ENCODE data around the gene ATE1. TPM values are rescaled to one million over a fixed set of nuclear protein-coding genes. Genes with fewer than 3 reads are reported as not detected.
"Not testable (repeated sequence)": the region's sequence is repeated elsewhere in the genome, so short reads cannot be mapped to it uniquely, and the experiment has no call there.

The ATE1 gene
- total RNA-seq, 1 experiment from 2014 or later, result 39.2 TPM

DNA sequence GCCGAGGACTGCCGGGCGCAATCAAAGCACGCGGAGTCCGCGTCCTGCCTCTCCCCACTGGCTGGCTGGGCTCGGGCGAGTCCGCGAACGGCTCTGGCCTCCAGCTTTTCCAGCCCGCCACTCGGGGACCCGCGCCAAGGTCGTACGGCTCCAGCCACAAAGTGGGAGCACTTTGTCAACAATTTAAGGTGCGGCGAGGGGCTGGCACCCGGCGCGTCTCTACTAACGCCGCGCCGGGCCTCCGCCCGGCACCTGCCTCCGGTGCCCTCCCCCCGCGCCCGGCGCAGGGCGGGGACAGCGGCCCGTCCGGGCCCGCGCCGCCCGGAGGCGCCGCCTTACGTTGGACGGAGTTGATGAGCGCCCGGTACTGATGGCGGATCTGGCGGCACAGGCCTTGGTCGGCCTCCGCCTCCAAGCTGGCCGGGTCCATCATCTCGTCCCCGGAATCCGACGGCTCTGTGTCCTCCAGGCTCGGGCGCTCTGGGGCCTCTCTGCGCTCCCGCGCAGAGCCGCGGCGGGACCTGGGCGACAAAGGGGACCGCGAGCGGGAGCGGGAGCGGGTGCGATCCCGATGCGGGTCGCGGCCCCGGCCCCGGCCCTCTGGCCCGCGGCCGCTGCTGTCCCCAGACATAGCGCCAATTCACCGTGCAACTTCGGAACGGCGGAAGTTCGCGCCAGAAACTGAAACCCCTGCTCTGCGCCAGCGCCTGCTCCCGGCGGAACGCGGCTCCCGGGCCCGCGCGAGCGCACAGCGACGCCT is 46.9 kb upstream of the ATE1 start, which contains the start of gene NSMCE4A (continued):
- TF ChIP-seq, protein P1, sequence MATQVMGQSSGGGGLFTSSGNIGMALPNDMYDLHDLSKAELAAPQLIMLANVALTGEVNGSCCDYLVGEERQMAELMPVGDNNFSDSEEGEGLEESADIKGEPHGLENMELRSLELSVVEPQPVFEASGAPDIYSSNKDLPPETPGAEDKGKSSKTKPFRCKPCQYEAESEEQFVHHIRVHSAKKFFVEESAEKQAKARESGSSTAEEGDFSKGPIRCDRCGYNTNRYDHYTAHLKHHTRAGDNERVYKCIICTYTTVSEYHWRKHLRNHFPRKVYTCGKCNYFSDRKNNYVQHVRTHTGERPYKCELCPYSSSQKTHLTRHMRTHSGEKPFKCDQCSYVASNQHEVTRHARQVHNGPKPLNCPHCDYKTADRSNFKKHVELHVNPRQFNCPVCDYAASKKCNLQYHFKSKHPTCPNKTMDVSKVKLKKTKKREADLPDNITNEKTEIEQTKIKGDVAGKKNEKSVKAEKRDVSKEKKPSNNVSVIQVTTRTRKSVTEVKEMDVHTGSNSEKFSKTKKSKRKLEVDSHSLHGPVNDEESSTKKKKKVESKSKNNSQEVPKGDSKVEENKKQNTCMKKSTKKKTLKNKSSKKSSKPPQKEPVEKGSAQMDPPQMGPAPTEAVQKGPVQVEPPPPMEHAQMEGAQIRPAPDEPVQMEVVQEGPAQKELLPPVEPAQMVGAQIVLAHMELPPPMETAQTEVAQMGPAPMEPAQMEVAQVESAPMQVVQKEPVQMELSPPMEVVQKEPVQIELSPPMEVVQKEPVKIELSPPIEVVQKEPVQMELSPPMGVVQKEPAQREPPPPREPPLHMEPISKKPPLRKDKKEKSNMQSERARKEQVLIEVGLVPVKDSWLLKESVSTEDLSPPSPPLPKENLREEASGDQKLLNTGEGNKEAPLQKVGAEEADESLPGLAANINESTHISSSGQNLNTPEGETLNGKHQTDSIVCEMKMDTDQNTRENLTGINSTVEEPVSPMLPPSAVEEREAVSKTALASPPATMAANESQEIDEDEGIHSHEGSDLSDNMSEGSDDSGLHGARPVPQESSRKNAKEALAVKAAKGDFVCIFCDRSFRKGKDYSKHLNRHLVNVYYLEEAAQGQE (IDR thresholded peaks at IDR 0.05; ENCODE audit: low read depth), result no peak

GRCh38 chr10:121974019-121974534 is 46.2 kb upstream of the ATE1 start:
- H4K20me1 ChIP-seq (ENCODE audit: insufficient read depth), result no peaks in the 10 kb centered on the region
- no TSS peak for BruUV-seq (replicated peaks)
- H3K36me3 ChIP-seq (ENCODE audit: control insufficient read depth in 1 of 2, insufficient read depth in 2 of 2, low read length in 2 of 2), result peaks cover 6 to 8% of the 10 kb centered on the region in 2 experiments; a peak in 3 of 4 replicates
- H3K9me3 ChIP-seq (ENCODE audit: control insufficient read depth in 1 of 2, insufficient read depth in 1 of 2, low read depth in 1 of 2, low read length in 2 of 2), result peaks cover 14 to 21% of the 10 kb centered on the region in 2 experiments; a peak in 3 of 4 replicates
- no peaks in the 10 kb centered on the region for H3K9me2 ChIP-seq (ENCODE audit: insufficient read depth)
- peak overlapping the region; percentile 80 to 83 for H3K4me3 ChIP-seq (replicated peaks in 1 of 2; ENCODE audit: low read depth in 1 of 2, low read length in 2 of 2)
- peaks cover 7 to 13% of the 10 kb centered on the region in 2 experiments; a peak in 3 of 4 replicates for H3K4me1 ChIP-seq (ENCODE audit: control insufficient read depth in 1 of 2, insufficient read depth in 2 of 2, low read length in 2 of 2)
- POLR2A ChIA-PET, result no interaction called here
- H3K27me3 ChIP-seq (ENCODE audit: insufficient read depth, low read length), result no peaks in the 10 kb centered on the region
- peaks cover 26% of the 10 kb centered on the region for H3K79me2 ChIP-seq (ENCODE audit: insufficient read depth, low read length)
- H3K27ac ChIP-seq (ENCODE audit: low read depth, low read length), result peak overlapping the region; percentile 99
- CTCF ChIA-PET, result interaction anchor here (0.6 kb wide), 1 partner anchor 12 kb away, joined by 3 read pairs; no protein-coding TSS in a partner anchor
- H3K9ac ChIP-seq (ENCODE audit: low read length), result peak overlapping the region; percentile 91
- peak; percentile 74; the same call in 1 of the 2 replicates for TF ChIP-seq SIN3A (IDR thresholded peaks at IDR 0.05; ENCODE audit: low read depth)
- TF ChIP-seq CBX3 (IDR thresholded peaks at IDR 0.05; ENCODE audit: low read depth), result no peak
- no peak for DNase-seq (ENCODE audit: low read depth, low spot score)
- H3K4me2 ChIP-seq (ENCODE audit: low read length), result peak overlapping the region; percentile 94
- ATAC-seq, result peak; percentile 46
- intact Hi-C loops (cut with micrococcal nuclease), result loop anchor here (2.0 kb wide), 1 partner anchor 45 kb away; the partner anchor contains the start of gene ATE1
- no peak overlapping the region for H2AFZ ChIP-seq (ENCODE audit: low read depth, low read length, poor library complexity, severe bottlenecking)
- RAD21 ChIA-PET (ENCODE audit: low non-redundant PET in 1 of 2, low total read pairs in 2 of 2, uncharacterized antibody in 2 of 2, unreplicated experiment in 2 of 2), result no interaction called here

DNA sequence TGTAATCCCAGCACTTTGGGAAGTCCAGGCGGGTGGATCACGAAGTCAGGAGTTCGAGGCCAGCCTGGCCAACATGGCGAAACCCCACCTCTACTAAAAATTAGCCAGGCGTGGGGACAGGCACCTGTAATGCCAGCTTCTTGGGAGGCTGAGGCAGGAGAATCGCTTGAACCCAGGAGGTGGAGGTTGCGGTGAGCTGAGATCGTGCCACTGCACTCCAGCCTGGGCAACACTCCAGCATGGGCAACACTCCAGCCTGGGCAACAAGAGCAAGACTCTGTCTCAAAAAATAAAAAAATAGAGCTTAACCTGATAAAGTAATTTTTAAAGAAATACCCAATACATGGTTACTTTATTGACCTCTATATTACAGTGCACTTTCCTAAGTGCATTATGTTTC is 41.3 kb upstream of the ATE1 start:
- CTCF ChIA-PET; H2AFZ ChIP-seq (ENCODE audit: low read depth, low read length, poor library complexity, severe bottlenecking); intact Hi-C loops (cut with micrococcal nuclease); H3K4me2 ChIP-seq (ENCODE audit: low read length); DNase-seq (ENCODE audit: low read depth, low spot score); H4K20me1 ChIP-seq (ENCODE audit: insufficient read depth); ATAC-seq; H3K27ac ChIP-seq (ENCODE audit: low read depth, low read length); RAD21 ChIA-PET (ENCODE audit: low non-redundant PET in 1 of 2, low total read pairs in 2 of 2, uncharacterized antibody in 2 of 2, unreplicated experiment in 2 of 2); POLR2A ChIA-PET; H3K4me1 ChIP-seq (ENCODE audit: control insufficient read depth in 1 of 2, insufficient read depth in 2 of 2, low read length in 2 of 2); H3K9ac ChIP-seq (ENCODE audit: low read length); H3K4me3 ChIP-seq (replicated peaks in 1 of 2; ENCODE audit: low read depth in 1 of 2, low read length in 2 of 2); H3K9me3 ChIP-seq (ENCODE audit: control insufficient read depth in 1 of 2, insufficient read depth in 1 of 2, low read depth in 1 of 2, low read length in 2 of 2); H3K27me3 ChIP-seq (ENCODE audit: insufficient read depth, low read length); H3K9me2 ChIP-seq (ENCODE audit: insufficient read depth); BruUV-seq (replicated peaks): not testable (repeated sequence)
- H3K36me3 ChIP-seq (ENCODE audit: control insufficient read depth in 1 of 2, insufficient read depth in 2 of 2, low read length in 2 of 2), result peaks cover 34 to 37% of the 10 kb centered on the region in 2 experiments; a peak in 3 of 4 replicates
- peaks cover 22% of the 10 kb centered on the region for H3K79me2 ChIP-seq (ENCODE audit: insufficient read depth, low read length)

All from HCT116 (cell line).